Gastroesophageal sphincter (tissue), 3 donors: ENCODE data around the gene MRPS23.

Experiments used
- POLR2A ChIP-seq, 2 donors: fragments of 450-650 bp; IDR thresholded peaks; one replicate each; pipeline ENCODE4 v1.6.1; 2017; ENCODE audit warnings: antibody characterized with exemption in 2 of 2, mild to moderate bottlenecking in 2 of 2, moderate library complexity in 1 of 2
- POLR2AphosphoS5 ChIP-seq: sonication (generic); formaldehyde crosslinking; IDR thresholded peaks from one replicate; pipeline ENCODE4 v1.6.1; 2017; ENCODE audit warnings: antibody characterized with exemption
- TF ChIP-seq, protein P1 (sequence below), 4 experiments: fragments of 200-600 bp in 2 of 4; fragments of 450-650 bp in 2 of 4; sonication (generic) in 1 of 4; IDR thresholded peaks; one replicate each; pipeline ENCODE4 v1.5.1; 2017 to 2019; ENCODE audit warnings: antibody characterized with exemption in 4 of 4, mild to moderate bottlenecking in 2 of 4, moderate library complexity in 2 of 4

DNA sequence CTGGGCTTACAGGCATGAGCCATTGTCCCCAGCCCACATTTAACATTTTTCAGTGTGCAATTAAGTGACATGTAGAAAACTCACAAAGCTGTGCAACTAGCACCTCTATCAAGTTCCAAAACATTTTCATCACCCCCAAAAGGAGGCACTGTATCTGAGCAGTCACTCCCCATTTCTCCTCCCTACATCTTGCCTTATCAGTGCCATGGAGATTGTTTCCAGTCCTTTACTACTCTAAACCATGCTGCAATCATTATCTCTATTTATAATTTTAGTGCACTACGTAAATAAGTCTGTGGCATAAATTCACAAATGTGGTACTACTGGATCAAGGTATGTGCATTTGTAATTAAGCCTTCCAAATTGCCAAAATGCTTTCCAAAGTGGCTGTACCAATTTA lies 7.6 kb downstream of the MRPS23 start:
- TF ChIP-seq POLR2AphosphoS5 (no peak), POLR2A (IDR thresholded peaks at IDR 0.05) (no peak)
- TF ChIP-seq, protein P1, sequence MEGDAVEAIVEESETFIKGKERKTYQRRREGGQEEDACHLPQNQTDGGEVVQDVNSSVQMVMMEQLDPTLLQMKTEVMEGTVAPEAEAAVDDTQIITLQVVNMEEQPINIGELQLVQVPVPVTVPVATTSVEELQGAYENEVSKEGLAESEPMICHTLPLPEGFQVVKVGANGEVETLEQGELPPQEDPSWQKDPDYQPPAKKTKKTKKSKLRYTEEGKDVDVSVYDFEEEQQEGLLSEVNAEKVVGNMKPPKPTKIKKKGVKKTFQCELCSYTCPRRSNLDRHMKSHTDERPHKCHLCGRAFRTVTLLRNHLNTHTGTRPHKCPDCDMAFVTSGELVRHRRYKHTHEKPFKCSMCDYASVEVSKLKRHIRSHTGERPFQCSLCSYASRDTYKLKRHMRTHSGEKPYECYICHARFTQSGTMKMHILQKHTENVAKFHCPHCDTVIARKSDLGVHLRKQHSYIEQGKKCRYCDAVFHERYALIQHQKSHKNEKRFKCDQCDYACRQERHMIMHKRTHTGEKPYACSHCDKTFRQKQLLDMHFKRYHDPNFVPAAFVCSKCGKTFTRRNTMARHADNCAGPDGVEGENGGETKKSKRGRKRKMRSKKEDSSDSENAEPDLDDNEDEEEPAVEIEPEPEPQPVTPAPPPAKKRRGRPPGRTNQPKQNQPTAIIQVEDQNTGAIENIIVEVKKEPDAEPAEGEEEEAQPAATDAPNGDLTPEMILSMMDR (IDR thresholded peaks at IDR 0.05), result no peak
